ENCODE results near the gene SLC12A9. TPM values are rescaled to one million over a fixed set of nuclear protein-coding genes. Genes with fewer than 3 reads are reported as not detected.
"Not testable (repeated sequence)": the region's sequence is repeated elsewhere in the genome, so short reads cannot be mapped to it uniquely, and the experiment has no call there.

SLC12A9 gene
- total RNA-seq, 3 donors from 2014 or later = 27.9 to 34.0 (median 33.5) TPM

- DNase-seq = no peak
These were observed 46.2 kb upstream of the SLC12A9 start for GRCh38 chr7:100806276-100806675.

GRCh38 chr7:100806883-100807282 is 45.6 kb upstream of the SLC12A9 start:
- peaks cover 21% of the 10 kb centered on the region for H3K4me1 ChIP-seq (ENCODE audit: low read depth)
- intact Hi-C loops (cut with DNase I, micrococcal nuclease); DNase-seq; H3K36me3 ChIP-seq (ENCODE audit: low read depth); H3K9me3 ChIP-seq; H3K4me3 ChIP-seq; ATAC-seq: not testable (repeated sequence)

More at GRCh38 chr7:100806276-100806675, 46.2 kb upstream of the SLC12A9 start:
- Histone ChIP-seq H3K4me3 (no peak overlapping the region), H3K36me3 (ENCODE audit: low read depth) (no peaks in the 10 kb centered on the region), H3K4me1 (ENCODE audit: low read depth) (peaks cover 22% of the 10 kb centered on the region), H3K9me3 (no peaks in the 10 kb centered on the region)
- ATAC-seq = no peak
- TF ChIP-seq, protein P1, sequence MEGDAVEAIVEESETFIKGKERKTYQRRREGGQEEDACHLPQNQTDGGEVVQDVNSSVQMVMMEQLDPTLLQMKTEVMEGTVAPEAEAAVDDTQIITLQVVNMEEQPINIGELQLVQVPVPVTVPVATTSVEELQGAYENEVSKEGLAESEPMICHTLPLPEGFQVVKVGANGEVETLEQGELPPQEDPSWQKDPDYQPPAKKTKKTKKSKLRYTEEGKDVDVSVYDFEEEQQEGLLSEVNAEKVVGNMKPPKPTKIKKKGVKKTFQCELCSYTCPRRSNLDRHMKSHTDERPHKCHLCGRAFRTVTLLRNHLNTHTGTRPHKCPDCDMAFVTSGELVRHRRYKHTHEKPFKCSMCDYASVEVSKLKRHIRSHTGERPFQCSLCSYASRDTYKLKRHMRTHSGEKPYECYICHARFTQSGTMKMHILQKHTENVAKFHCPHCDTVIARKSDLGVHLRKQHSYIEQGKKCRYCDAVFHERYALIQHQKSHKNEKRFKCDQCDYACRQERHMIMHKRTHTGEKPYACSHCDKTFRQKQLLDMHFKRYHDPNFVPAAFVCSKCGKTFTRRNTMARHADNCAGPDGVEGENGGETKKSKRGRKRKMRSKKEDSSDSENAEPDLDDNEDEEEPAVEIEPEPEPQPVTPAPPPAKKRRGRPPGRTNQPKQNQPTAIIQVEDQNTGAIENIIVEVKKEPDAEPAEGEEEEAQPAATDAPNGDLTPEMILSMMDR (IDR thresholded peaks at IDR 0.05) = no peak
- intact Hi-C loops (cut with DNase I, micrococcal nuclease) = no loop called here

DNA sequence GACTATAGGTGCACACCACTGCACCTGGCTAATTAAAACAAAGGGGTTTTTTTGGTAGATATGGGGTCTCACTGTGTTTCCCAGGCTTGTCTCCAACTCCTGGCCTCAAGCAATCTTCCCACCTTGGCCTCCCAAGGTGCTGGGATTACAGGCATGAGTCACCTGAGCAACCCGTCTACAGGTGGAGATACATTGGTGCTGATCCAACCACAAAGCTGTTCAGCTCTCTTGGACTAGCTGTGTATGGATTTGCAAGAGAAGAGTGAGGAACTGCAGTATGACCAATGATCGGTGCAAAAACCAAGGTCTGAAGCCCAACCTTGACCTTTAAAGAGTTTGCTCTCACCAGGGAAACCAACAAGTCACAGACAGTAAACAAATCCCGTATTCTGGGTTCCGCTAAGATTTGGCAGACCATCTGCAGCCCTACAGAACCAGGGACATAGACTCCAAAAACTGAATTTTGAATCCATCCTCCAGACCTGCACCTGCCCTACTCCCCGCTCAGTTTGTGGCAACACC is 44.1 kb upstream of the SLC12A9 start:
- Histone ChIP-seq H3K36me3 (ENCODE audit: low read depth) (no peaks in the 10 kb centered on the region), H3K4me1 (ENCODE audit: low read depth) (peaks cover 5% of the 10 kb centered on the region), H3K9me3 (no peaks in the 10 kb centered on the region), H3K4me3 (no peak overlapping the region)
- TF ChIP-seq, protein P1 (IDR thresholded peaks at IDR 0.05) = no peak
- ATAC-seq (no peak), DNase-seq (no peak)
- intact Hi-C loops (cut with DNase I, micrococcal nuclease) = no loop called here

GRCh38 chr7:100811480-100811879 is 41.0 kb upstream of the SLC12A9 start:
- ATAC-seq = no peak
- no peaks in the 10 kb centered on the region for H3K9me3 ChIP-seq
- H3K4me1 ChIP-seq (ENCODE audit: low read depth) = no peaks in the 10 kb centered on the region
- no peak for DNase-seq
- intact Hi-C loops (cut with DNase I, micrococcal nuclease) = no loop called here
- TF ChIP-seq, protein P1 (IDR thresholded peaks at IDR 0.05) = no peak
- no peaks in the 10 kb centered on the region for H3K36me3 ChIP-seq (ENCODE audit: low read depth)
- no peak overlapping the region for H3K4me3 ChIP-seq

- TF ChIP-seq, protein P1 (IDR thresholded peaks at IDR 0.05) = no peak
- intact Hi-C loops (cut with DNase I, micrococcal nuclease) = no loop called here
These were observed 39.8 kb upstream of the SLC12A9 start for GRCh38 chr7:100812729-100813128.

DNA sequence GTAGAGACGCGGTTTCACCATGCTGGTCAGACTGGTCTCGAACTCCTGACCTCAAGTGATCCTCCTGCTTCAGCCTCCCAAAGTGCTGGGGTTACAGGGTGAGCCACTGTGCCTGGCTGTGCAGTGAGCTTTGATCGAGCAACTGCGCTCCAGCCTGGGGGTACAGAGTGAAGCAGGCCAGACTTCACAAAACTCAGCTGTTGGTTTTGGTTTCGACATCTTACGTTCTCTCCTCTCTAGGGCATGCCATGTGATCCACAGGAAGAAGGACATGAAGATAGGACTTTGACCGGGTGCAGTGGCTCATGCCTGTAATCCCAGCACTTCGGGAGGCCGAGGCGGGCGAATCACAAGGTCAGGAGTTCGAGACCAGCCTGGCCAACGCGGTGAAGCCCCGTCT is 36.0 kb upstream of the SLC12A9 start:
- H3K4me3 ChIP-seq; H3K9me3 ChIP-seq; intact Hi-C loops (cut with DNase I, micrococcal nuclease); H3K36me3 ChIP-seq (ENCODE audit: low read depth); DNase-seq; H3K4me1 ChIP-seq (ENCODE audit: low read depth): not testable (repeated sequence)
- ATAC-seq = peak; percentile 38

More at GRCh38 chr7:100812729-100813128, 39.8 kb upstream of the SLC12A9 start:
- Histone ChIP-seq H3K4me3 (no peak overlapping the region), H3K4me1 (ENCODE audit: low read depth) (no peaks in the 10 kb centered on the region), H3K36me3 (ENCODE audit: low read depth) (no peaks in the 10 kb centered on the region), H3K9me3 (no peaks in the 10 kb centered on the region)
- DNase-seq (no peak), ATAC-seq (no peak)

DNA sequence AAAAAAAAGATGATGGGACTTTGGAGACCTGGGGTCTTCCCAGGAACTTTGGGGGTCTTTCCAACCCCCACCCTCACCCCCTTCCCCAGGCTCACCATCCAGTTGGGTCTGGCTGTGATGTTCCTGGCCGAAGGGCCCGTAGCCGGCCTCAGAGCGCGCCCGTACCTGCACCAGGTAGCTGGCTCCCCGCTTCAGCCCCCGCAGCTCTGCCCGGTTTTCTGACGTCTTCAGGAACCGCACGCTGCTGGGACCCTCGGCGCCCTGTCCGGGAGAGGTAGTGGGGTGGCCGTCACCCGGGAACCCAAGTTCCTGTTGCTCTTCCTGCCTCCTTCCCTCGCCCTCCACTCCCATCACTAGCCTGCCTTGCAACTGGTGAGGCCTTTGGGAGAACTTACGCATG is 35.4 kb upstream of the SLC12A9 start:
- intact Hi-C loops (cut with DNase I, micrococcal nuclease) = no loop called here
- Histone ChIP-seq H3K4me1 (ENCODE audit: low read depth) (no peaks in the 10 kb centered on the region), H3K9me3 (no peaks in the 10 kb centered on the region), H3K4me3 (no peak overlapping the region), H3K36me3 (ENCODE audit: low read depth) (peaks cover 2% of the 10 kb centered on the region)
- no peak for ATAC-seq
- TF ChIP-seq, protein P1 (IDR thresholded peaks at IDR 0.05) = no peak
- peak in 1 of 3 donors; percentile 11 for DNase-seq
